Hematopoietic multipotent progenitor cell treated with erythropoietin and hydrocortisone succinate and interleukin-3 and kit ligand, for 6 days (in vitro differentiated cells): ENCODE data around the gene SYCE1.
"Not testable (repeated sequence)": the region's sequence is repeated elsewhere in the genome, so short reads cannot be mapped to it uniquely, and the experiment has no call there.

Experiments
- DNase-seq: peaks from one replicate; pipeline ENCODE4 v3.0.0-alpha.2; 2015

The SYCE1 gene, protein sequence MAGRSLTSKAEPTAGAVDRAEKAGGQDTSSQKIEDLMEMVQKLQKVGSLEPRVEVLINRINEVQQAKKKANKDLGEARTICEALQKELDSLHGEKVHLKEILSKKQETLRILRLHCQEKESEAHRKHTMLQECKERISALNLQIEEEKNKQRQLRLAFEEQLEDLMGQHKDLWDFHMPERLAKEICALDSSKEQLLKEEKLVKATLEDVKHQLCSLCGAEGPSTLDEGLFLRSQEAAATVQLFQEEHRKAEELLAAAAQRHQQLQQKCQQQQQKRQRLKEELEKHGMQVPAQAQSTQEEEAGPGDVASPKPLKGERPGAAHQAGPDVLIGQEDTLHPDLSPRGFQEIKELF

DNA sequence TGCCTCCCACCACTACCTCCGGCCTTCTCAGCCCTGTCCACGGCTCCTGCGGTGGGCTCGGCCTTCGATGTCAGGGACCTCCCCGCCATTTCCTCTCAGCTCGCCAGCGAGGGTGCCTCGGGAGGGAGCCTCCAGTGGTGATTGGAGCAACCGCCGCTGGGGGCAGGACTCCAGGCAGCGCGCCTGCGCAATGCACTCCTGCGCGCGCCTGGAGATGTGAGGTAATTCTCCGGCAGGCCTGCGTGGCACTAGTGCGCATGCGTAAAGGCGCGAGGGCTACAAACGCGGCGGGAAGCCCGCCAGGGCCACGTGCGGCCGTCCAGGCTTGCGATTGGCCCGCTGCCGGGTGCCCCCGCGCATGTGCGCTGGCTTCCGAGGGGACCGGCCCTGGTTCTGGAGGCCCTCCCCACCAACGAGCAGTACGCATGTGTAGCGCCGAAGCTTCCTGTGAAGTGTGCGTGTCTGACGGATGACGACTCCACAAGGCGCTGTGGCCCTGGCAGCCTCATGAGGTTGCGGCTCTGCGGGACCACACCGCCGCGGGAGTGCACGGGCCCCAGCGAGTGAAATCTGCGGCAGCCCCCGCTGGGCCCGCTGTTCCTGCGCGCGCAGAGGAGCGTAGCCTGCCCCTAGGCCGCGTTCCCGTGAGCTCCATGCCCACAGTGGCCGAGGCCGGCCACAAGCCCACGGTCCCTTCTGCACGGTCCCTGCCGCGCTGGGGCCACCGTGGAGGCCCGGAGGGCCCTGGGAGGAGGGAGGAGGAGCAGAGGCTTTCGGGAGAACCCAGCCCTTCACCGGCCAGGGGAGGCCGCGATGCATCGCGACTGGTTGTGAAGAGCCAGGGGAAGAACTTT lies at the start of gene SYCE1:
TSS of gene SYCE1 (minus strand) at position 143 of the 854 bp plus-strand sequence. CDS start at position 89, 54 bp downstream.
- DNase-seq, result peak; percentile 11

DNA sequence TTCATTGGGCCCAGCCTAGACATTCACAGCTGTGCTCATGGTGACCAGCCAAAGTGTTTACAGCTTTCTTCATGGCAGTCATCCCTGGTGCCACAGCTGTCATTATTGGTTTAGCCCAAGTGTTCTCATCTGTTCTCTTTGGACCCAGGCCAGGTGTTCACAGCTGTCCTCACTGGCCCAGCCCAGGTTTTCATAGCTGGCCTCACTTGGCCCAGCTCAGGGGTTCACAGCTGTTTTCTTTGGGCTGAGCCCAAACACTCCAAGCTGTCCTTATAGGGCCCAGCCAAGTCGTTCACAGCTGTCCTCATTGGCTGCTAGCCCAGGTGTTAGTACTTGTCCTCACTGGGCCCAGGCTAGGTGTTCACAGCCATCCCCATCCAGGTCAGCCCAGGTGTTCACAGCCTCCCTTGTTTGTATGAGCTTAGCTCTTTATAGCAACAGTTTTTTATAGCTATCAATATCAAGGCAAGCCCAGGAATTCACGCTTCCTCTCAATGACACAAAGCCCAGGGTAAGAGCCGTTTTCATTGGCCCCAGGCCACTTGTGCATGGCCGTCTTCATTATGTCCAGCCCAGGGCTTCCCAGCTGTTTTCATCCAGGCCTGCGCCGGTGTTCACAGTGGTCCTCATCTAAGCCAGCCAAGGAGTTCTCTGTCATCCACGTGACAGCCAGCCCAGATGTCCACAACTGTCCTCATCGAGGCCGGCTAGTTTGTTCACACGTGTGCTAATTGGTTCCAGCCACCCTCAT lies 49.6 kb upstream of the SYCE1 start:
- no peak for DNase-seq

DNA sequence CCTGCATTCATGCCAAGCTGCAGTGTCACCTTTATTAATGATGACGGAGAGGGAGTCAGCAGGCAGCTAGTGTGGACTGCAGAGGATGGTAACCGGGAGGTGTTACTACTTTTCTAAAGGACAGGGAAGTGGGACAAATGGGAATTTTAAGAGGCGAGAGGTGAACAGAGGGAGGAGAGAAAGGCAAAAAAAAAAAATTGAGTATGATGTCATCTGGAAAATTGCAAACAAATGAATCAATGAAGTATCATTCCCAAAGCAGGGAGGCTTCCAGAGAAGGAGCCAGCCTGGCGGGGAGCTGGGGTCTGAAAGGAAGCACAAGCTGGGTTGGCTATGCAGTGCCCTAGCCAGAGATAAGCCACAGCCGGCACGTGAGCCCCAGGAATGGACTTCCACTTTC lies 48.3 kb upstream of the SYCE1 start:
- DNase-seq, result no peak

DNA sequence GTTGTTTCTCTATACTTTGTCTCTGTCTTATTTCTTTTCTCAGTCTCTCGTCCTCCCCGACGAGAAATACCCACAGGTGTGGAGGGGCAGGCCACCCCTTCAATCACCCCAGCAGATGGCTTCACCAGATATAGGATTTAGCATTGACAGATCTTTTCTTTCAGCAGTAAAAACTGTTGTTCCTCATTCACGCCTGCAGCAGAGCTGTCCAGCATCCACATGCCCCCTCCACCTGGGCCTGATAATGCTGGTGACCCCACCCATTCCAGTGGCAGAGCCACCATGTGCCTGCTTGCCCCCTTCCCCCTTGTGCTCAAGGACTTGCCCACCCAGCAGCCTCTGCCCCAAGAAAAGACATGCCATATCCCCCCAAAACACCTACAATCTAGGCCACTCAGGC lies 45.7 kb upstream of the SYCE1 start:
- DNase-seq, result no peak

DNA sequence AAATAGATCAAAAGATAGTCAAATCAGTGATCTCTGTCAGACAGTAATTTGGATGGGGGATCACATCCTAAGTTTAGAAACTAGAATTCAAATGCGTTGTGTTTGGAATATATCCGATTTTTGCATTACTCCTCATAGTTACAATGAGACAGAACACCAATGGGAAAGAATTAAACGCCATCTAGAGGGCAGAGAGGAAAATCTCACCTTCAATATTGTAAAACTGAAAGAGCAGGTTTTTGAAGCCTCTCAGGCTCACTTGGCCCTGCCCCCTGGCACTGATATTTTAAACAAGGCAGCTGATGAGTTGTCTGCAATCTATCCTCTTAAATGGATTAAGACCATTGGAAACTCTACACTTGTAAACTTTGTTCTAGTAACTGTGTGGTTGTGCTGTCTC lies 43.5 kb upstream of the SYCE1 start:
- peak; percentile 62 for DNase-seq

DNA sequence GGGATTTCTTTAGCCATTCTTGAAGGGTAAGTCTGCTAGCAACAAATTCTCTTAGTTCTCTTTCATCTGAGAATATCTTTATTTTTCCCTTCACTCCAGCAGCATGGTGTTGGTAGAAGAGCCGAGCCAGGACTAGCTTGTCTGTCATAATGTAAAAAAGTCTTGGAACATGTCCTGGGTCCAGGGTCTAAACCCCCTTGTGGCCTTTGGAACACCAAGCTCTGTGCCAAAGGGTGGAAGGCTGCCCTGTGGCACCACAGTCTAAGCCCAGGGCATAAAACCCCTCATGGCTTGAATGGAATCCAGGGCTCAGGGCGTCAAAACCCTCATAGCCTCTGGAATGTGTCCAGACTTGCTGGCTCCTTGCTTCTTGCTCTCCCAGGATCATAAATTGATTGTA lies 38.1 kb upstream of the SYCE1 start:
- DNase-seq, result not testable (repeated sequence)

DNA sequence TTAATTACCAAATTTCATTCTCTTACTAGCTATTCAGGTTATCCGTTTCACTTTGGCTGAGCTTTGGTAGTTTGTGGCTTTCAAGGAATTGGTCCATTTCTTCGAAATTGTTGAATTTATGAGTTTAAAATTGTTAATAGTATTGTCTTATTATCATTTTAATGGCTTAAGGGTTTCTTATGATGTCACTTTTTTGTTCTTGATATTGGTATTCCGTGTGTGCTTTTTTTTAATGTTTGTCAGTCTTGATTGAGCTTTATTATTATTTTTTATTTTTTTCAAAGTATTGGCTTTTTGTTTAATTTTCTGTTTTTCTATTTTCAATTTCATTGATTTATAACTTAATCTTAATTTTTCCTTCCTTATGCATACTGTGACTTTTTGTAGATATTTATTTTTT lies 35.3 kb upstream of the SYCE1 start:
- DNase-seq, result no peak

DNA sequence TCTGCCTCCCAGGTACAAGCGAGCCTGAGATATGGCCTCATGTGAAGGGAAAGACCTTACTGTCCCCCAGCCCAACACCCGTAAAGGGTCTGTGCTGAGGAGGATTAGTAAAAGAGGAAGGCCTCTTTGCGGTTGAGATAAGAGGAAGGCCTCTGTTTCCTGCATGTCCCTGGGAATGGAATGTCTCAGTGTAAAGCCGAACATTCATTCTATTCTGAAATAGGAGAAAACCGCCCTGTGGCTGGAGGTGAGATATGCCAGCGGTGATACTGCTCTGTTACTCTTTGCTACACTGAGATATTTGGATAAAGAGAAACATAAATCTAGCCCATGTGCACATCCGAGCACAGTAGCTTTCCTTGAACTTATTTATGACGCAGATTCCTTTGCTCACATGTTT lies 34.5 kb upstream of the SYCE1 start:
- DNase-seq, result peak; percentile 30

DNA sequence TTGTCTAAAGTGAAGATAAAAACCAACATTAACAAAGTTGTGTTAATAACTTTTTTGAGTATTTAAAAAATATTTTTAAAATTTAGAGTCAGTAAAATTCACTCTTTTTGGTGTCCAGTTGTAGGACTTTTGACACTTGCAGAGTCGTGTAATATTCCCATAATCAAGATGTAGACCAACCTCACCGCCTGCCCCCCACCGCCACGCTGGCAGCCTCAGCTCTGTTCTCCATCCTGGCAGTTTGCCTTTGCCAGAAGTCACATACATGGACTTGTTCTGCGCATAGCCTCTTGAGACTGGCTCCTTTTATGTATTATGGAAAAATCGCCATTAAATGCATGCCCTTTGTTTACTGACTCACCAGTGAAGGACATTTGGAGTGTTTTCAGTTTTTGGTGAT lies 27.3 kb upstream of the SYCE1 start:
- no peak for DNase-seq

DNA sequence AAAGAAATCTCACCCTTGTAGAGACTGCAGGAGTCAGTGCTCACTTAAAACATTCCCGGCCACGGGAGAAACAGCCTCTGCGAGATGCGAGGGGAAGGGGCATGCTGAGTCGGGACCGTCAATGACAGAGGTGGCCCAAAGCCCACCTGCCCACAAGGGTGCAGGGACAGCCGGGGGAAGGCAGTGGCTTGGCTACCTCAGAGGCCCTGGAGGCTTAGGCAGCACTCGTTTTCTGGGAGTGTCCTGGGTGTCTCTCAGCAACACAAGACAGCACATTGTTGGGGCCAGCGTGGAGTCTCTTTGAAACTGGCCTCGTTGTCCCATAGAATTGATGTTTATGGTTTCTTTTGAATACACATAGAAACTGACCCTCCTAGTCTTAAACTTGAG lies 25.6 kb upstream of the SYCE1 start:
- no peak for DNase-seq

DNA sequence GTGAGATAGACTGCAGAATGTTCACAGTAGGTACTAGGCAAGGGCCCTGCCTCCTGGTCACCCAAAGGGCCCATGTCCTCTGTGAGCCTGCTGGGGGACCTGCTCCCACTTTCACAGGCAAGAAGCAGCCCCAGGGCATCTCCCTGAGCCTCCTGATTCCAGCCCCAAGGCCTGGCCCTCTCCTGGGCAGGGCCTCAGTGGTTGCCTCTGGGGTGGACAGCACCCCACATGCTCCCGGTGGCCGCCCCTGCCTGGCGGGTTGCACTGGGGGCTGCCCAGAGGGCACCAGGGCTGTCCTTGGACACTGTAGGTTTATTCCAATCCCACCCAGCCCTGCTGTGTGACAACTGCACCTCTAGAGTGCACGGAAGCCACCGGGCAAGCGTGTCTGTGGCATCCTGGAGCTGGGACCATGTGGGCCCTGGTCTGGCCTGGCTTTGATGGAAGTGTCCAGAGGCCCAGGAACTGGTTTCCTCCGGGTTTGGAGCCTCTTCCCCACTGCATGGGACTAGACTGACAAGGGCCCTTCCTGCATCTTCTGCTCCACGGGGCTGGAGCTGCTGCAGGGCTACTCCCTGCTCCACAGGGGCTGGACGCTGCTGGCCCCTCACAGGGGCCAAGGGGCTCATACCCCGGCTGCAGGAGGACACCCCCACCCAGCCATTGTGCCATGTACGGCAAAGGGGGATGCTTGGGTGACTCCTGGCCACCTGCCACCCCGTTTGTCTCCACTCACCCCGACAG lies 25.0 kb upstream of the SYCE1 start:
- DNase-seq, result no peak

DNA sequence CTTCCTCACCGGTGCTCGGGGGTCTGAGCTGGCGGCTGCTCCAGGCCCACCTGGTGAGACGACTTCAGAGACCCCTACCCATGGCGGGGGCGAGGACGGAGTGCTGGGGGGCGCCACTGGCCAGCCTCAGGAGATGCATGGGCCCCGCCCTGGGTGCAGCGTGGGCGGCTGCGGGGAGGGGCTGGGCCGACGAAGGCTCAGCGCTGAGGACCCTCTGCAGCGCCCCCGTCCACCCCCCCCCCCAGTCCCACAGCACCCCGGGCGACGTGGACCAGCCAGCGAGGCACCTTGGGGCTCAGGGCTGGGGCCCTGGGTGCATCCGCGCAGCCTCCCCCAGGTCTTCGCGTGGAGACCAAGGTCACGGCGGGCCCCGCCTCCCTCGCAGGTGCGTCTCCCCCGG lies 11.7 kb upstream of the SYCE1 start:
- not testable (repeated sequence) for DNase-seq

DNA sequence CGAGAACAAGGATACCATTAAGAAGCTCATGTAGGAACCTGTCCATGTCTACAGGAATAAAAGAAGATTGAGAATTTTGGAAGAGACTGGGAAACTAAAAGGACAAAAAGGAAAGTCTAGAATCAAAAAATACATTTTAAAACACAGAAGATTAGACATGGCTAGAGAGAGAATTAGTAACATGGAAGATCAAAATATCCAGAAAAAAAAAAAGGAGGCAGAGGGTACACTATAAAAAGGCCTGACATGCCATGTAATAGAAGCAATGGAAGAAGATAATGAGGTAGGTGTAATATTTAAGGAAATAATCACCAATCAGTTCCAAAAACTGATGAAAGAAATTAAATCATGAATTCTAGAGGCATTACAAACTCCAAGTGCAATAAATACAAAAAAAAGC lies 8.1 kb upstream of the SYCE1 start:
- DNase-seq, result not testable (repeated sequence)

DNA sequence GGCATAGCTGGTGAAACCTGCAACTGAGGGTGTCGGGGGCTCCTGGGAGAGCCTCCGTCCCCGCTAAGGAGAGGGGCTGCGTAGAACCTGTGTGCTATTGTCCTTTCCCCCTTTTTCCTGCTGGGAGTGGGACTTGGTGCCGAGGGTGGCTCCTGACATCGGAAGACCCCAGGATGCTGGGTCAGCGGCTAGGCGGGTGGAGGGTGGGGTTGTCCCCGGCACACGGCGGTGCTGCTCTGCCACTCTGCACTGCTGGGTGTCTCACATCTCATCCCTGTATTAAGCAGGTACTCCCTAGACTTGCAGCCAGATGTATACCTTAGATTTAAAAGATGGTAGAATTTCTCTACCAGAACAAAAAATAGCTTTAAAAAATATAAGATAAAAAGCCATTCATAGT lies 6.7 kb upstream of the SYCE1 start:
- not testable (repeated sequence) for DNase-seq

DNA sequence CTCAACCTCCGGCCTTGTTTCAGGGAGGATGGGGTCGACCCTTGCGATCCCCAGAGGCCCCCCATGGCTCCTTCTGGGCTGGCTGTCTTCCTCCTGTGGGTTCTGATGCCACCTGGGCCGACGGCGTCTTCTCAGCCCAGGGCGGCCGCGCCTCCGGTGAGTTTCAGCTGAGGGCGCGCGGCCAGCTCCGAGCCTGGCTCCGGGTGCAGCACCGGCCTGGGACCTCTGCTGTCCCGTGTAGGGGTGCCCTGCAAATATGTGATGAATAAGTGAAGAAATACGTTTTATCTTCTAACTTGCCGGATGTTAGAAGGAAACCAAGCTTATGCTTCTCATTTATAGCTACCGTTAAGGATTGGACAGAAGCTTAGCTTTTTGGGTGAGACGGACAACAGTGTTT lies 4.4 kb upstream of the SYCE1 start:
- not testable (repeated sequence) for DNase-seq

DNA sequence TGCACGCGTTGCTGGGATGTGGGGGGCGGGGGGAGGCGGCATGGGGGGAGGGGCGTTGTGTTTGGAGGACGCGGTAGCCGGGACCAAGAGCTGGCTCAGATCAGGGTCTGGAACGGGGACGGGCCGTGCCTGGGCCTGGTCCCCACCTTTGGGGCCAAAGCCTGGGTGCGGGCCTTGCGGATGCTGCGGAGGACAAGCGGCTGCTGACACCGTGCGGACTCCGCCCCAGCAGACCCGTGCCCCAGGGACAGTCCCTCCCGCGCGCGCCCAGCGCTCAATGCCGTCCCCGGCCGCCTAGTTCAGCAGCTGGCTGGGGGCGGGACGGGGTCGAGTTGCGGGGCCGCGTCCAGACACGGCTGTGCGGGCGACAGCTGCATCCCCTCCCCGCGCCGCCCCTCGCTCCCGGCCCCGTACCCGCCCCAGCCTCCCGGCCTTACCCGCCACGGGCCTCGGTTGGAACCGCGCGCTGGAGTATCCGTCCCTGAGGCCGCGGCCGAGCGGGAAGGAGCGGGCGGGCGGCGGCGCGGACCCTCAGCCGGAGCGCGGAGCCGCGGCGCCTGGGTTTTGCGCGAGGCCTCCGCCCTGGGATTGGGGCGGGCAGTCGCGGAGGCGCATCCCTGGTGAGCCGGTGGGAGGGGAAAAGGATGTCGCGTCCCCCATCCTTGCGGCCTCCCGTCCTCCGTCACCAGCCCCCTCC lies 3.6 kb upstream of the SYCE1 start:
- DNase-seq, result not testable (repeated sequence)

DNA sequence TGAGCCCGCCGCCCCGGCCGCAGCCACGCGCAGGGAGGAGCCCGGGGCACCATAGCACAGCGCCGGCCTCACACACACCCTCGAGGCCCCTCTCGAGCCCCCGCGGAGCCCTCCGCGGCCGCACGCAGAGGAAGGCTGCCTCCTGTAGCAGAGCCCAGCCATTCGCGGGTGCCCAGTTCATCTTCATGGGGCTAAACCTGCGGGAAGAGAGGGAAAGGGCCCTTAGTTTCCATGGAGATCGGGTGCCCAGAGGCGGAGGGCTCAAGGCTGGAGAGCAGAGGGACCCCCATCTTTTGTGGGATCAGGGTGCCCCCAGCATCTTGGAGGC lies 2.9 kb upstream of the SYCE1 start:
- no peak for DNase-seq

DNA sequence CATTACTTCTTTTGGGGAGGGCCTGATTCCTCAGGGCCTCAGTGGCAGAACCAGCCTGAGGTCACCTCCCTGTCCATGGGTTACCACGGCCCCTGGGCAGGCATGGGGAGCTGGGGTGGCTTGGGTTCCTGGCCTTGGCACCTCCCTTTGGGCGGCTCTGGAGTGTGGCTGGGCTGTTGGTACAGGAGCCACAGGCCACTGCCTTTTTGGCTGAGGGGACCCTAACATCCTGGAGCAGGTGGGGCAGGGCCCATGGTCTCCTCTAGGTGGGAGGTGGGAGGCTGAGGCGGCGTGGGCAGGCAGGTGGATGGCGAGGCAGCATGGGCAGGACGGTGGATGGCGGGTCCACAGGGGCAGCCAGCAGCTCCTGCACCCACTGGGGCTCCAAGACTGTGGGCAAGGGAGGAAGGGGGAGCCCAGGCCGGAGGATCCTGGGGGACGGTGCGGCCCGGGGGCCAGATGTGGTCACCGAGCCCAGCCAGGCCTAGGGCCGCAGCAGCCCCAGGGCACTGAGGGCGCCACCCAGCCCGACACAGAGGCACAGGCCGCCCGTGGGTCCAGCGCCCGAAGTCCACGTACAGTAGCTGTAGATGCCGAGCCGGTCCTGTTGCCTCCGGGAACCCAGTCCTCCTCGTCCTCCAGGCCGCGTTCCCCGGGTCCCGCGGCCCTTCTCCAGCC lies 2.4 kb upstream of the SYCE1 start:
- DNase-seq, result no peak

DNA sequence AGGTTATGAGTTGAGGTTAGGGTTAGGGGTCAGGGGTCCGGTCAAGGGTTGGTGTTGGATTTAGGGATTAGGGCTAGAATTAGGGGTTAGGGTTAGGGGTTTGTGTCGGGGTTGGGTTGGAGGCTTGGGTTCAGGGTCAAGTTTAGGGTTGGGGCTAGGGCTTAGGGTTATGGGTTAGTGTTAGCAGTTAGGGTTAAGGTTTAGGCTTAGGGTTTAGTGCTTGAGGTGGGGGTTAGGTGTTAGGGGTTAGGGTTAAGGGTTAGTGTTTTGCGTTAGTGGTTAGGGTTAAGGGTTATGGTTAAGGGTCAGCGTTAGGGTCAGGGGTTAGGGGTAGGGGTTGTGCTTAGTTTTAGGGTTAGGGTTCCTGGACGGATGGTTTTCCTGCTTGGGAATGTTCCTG lies 1.7 kb upstream of the SYCE1 start:
- no peak for DNase-seq

DNA sequence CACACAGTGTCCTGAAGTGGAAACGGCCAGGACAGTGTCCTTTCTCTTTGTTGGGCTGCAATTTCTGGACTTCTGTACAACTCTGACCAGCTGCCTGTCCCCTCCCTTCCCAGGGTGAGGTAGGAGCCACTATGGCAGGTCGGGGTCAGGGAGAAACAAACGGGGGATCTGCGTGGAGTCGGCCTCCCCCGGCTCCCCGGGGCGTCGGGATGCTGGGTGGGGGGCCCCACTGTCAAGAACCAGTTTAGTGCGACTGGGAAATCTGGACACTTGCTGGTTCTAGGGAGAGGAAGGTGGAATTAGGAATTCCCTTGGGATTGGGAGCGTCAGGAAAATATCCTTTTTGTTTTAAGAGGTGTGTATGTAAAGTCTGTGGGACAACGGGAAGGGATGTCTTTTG lies 567 bp downstream of the SYCE1 start:
- no peak for DNase-seq

DNA sequence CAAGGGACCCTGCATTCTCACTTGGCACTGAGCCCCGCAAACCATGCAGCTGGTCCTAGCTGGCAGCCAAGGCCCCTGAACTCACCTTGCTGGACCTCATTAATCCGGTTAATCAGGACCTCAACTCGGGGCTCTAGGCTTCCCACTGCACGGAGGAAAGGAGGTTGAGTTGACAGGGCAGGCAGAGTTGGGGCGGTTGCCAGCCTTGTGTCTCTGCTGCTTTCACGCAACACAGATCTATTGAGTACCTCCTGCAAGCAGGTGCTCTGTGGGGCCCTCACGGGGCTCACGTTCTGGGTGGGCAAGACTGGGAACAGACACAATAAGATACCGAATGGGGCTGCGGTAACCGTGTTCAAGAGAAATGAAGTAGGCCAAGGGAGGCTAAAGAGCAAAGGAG lies 6.2 kb downstream of the SYCE1 start:
- no peak for DNase-seq

DNA sequence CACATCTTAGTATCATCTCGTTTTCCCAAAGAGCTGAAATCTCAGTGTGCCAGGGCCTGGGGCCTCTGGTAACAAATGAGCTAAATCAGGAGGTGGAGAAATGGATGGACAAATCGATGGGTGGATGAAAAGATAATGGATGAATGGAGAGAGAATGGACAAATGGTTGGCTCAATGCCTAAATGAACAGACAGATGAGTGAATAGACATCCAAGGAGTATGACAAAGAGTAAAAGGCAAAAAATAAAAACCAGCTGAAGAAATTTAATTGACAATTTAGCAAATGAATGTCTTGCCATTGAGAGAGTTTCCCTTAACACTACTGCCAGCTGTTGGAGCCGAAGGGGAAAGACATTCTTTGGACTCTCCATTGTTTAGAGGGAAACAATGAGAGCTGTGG lies 8.0 kb downstream of the SYCE1 start:
- DNase-seq, result no peak
